Stomach (tissue), 9 donors: ENCODE results near the gene COQ10A. TPM values are rescaled to one million over a fixed set of nuclear protein-coding genes. Genes with fewer than 3 reads are reported as not detected.
A peak's percentile ranks its signal among the peaks of the same experiment; 100 is the strongest.

Source experiments
- DNase-seq, 2 donors: peaks; one replicate each; pipeline versions ENCODE4 v3.0.0 to v3.0.0-alpha.2; 2013 to 2019
- H3K27ac ChIP-seq, 5 donors: fragments of 200-600 bp in 4 of 5; sonication (generic) in 4 of 5; one replicate each; pipeline ENCODE4 v1.5.1; 2013 to 2019; ENCODE audit warnings: mild to moderate bottlenecking in 1 of 5, moderate library complexity in 1 of 5
- H3K27me3 ChIP-seq, 3 donors: fragments of 200-600 bp; sonication (generic); one replicate each; pipeline ENCODE4 v1.5.1; 2017 to 2019; ENCODE audit warnings: mixed run types in 1 of 3
- H3K36me3 ChIP-seq, 4 donors: fragments of 200-600 bp; sonication (generic); 1 replicate in 3 of 4; 2 replicates in 1 of 4; pipeline ENCODE4 v1.5.1; 2016 to 2019
- H3K4me1 ChIP-seq, 4 donors: fragments of 200-600 bp; sonication (generic); one replicate each; pipeline ENCODE4 v1.5.1; 2016 to 2019
- H3K4me3 ChIP-seq, 4 donors: fragments of 200-600 bp; sonication (generic) in 3 of 4; one replicate each; pipeline ENCODE4 v1.5.1; 2016 to 2019; ENCODE audit warnings: mild to moderate bottlenecking in 1 of 4
- H3K9me3 ChIP-seq, 4 donors: fragments of 200-600 bp; sonication (generic); one replicate each; pipeline ENCODE4 v1.5.1; 2016 to 2019
- EP300 ChIP-seq: sonication (generic); formaldehyde crosslinking; IDR thresholded peaks from one replicate; pipeline ENCODE4 v1.6.1; 2017; ENCODE audit warnings: antibody characterized with exemption
- POLR2A ChIP-seq, 4 donors: fragments of 450-650 bp; IDR thresholded peaks; one replicate each; pipeline ENCODE4 v1.6.1; 2016; ENCODE audit warnings: antibody characterized with exemption in 4 of 4, control low read depth in 2 of 4, mild to moderate bottlenecking in 1 of 4, moderate library complexity in 1 of 4
- POLR2AphosphoS5 ChIP-seq, 3 donors: sonication (generic); formaldehyde crosslinking; IDR thresholded peaks; one replicate each; pipeline ENCODE4 v1.6.1; 2016; ENCODE audit warnings: antibody characterized with exemption in 3 of 3
- WGBS, 5 donors: extraction: QIAGEN DNeasy Blood & Tissue Kit in 3 of 5; methylation state at CpG; one replicate each; pipeline versions ENCODE4 v1.1.5 to v1.1.7; 2013 to 2018; 5-methylcytosine and 5-hydroxymethylcytosine counted together
- intact Hi-C: fragments of 100-400 bp; cut with DNase I; formaldehyde crosslinking; loops from one replicate; pipeline ENCODE4 v1.15.1; 2023; ENCODE audit warnings: low total_unique reads
- polyA plus RNA-seq, 3 donors: library from polyadenylated mRNA; stranded (reverse); fragments of 200-250 nt; gene quantifications; one replicate each; pipeline ENCODE4 v1.2.3, GENCODE V29; 2013
- total RNA-seq, 5 donors: library from RNA; depleted of rRNA; stranded (reverse); fragments of >200 nt; gene quantifications; one replicate each; pipeline versions ENCODE4 v1.1.0 to v1.2.3, GENCODE V29; 2014 to 2016
- TF ChIP-seq, protein P1 (sequence below), 7 experiments: fragments of 450-650 bp in 4 of 7; fragments of 200-600 bp in 3 of 7; sonication (generic) in 3 of 7; IDR thresholded peaks; one replicate each; pipeline ENCODE4 v1.5.1; 2016 to 2019; ENCODE audit warnings: antibody characterized with exemption in 7 of 7, control low read depth in 2 of 7, mild to moderate bottlenecking in 1 of 7
- donor health status: healthy with polysubstance abuse.
- donor health status: Bipolar disorder and iron deficiency.
- donor health status: healthy.

Gene COQ10A
- total and polyA plus RNA-seq, 8 donors: 4.4 to 86.4 (median 9.0) TPM

DNA sequence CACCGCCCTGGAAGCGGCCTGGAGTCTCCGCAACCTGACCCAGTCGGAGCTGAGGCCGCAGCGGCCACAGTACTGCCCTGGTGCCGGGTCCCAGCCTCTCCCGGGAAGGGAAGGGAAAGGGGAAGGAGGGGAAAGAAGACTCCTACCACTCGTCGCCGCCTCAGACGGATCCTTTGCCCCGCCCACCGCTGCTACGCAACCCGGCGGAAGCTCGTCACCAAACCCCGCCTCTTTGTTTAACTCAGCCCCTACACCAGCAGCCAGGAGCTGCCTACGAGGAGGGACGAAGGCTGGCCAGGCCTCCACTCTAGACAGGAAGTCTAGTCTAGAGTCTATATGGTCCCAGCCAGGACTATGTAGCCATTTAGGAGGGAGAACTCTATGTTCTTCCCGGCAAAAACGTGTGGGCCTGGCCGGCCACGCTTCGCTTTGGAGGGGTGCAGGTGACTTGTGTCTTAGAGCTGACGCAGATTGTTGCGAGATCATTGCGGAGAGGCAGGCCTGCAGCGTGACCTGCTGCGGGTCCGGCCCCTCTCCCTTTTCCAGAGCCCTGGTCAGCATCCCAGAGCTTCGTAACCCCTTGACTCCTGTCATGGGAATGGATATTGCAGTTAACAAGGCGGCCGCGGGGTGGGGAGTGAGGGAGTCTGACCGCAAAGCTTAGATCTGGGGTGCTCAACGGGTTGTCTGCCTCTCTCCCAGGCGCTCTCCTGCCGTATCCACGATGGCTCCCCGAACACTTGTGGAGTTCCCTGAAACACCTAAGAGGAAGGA is 44.8 kb upstream of the COQ10A start, which contains the start of gene RNF41:
TSS of gene RNF41 (minus strand) at position 166 of the 774 bp plus-strand sequence. CDS start 7,875 bp downstream, outside the sequence.
- intact Hi-C loops: no loop called here
- Histone ChIP-seq H3K27me3 (no peaks in the 10 kb centered on the region), H3K27ac (peak within 1 kb of the TSS; percentile 94 to 97 (median 97)), H3K4me3 (peak within 1 kb of the TSS; percentile 70 to 82 (median 76)), H3K9me3 (no peaks in the 10 kb centered on the region), H3K36me3 (peaks cover 0 to 12% (median 2%) of the 10 kb centered on the region in 4 donors), H3K4me1 (peaks cover 44 to 71% (median 60%) of the 10 kb centered on the region in 4 donors)
- DNase-seq: peak; percentile 99
- 1 to 2% (median 1%) methylated on average over 22 to 42 of the region's 42 CpGs for WGBS, 5 donors
- TF ChIP-seq POLR2AphosphoS5 (IDR thresholded peaks at IDR 0.05) (peak; percentile 91 to 99 (median 99)), POLR2A (IDR thresholded peaks at IDR 0.05) (peak in 2 of 4 donors; percentile 84 to 95), EP300 (peak; percentile 62)
- TF ChIP-seq, protein P1, sequence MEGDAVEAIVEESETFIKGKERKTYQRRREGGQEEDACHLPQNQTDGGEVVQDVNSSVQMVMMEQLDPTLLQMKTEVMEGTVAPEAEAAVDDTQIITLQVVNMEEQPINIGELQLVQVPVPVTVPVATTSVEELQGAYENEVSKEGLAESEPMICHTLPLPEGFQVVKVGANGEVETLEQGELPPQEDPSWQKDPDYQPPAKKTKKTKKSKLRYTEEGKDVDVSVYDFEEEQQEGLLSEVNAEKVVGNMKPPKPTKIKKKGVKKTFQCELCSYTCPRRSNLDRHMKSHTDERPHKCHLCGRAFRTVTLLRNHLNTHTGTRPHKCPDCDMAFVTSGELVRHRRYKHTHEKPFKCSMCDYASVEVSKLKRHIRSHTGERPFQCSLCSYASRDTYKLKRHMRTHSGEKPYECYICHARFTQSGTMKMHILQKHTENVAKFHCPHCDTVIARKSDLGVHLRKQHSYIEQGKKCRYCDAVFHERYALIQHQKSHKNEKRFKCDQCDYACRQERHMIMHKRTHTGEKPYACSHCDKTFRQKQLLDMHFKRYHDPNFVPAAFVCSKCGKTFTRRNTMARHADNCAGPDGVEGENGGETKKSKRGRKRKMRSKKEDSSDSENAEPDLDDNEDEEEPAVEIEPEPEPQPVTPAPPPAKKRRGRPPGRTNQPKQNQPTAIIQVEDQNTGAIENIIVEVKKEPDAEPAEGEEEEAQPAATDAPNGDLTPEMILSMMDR (IDR thresholded peaks at IDR 0.05): peak in 1 of 7 experiments; percentile 13

DNA sequence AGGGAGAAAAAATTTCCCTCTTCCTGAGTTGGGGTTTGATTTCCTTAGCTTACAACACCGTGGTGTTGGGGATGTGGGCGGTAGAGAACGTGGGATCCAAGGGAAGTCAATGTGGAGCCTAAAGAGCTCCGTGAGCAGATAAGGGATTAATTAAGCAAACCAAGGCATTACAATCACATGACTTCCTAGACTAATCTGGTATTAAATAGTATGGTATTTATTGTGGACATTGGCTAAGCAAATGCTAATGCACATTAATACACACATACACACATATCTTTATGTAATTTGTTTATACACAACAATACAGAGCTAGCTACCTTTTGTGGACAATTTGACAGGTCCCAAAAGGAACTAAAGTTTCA is 44.2 kb upstream of the COQ10A start:
- Histone ChIP-seq H3K4me3 (peak overlapping the region; percentile 70 to 82 (median 76)), H3K27me3 (no peaks in the 10 kb centered on the region), H3K9me3 (no peaks in the 10 kb centered on the region), H3K4me1 (peaks cover 44 to 68% (median 57%) of the 10 kb centered on the region in 4 donors), H3K36me3 (peaks cover 0 to 12% (median 6%) of the 10 kb centered on the region in 4 donors), H3K27ac (peak overlapping the region; percentile 94 to 97 (median 97))
- WGBS, 5 donors: 3 to 10% (median 5%) methylated on average over 4 of the region's 4 CpGs
- intact Hi-C loops: no loop called here
- DNase-seq: no peak
- no peak for TF ChIP-seq POLR2AphosphoS5 (IDR thresholded peaks at IDR 0.05)
- TF ChIP-seq POLR2A (IDR thresholded peaks at IDR 0.05): no peak
- no peak for TF ChIP-seq EP300
- TF ChIP-seq, protein P1 (IDR thresholded peaks at IDR 0.05): no peak

DNA sequence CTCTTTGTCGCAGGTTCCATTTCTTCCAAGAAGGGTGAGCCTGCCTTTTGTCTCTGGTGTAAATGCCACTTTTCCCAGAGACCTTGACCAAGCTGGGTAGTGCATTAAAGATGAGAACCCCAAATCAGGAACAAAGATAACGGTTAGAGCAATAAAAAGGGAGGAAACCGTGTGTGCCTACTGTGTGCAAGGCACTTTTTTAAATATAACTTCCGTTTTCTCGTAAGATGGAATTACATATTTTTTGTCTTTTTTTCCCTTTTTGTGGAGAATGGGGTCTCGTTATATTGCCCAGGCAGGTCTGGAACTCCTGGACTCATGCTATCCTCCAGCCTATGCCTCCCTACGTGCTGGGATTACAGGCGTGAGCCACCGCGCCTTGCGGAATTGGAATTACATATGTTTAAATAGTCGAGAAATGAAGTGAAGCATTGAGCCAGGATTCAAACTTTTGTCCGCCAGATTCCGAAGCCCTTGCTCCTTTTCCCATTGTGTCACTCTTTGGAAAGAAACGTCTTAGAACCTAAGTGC is 43.1 kb upstream of the COQ10A start:
- 19 to 29% (median 24%) methylated on average over 15 of the region's 15 CpGs for WGBS, 5 donors
- Histone ChIP-seq H3K4me1 (peaks cover 44 to 58% (median 53%) of the 10 kb centered on the region in 4 donors), H3K36me3 (peaks cover 3 to 19% (median 14%) of the 10 kb centered on the region in 4 donors), H3K4me3 (peak overlapping the region; percentile 57 to 79 (median 68)), H3K27ac (peak overlapping the region; percentile 81 to 97 (median 97)), H3K27me3 (no peaks in the 10 kb centered on the region), H3K9me3 (no peaks in the 10 kb centered on the region)
- intact Hi-C loops: no loop called here
- TF ChIP-seq, protein P1 (IDR thresholded peaks at IDR 0.05): no peak
- TF ChIP-seq POLR2AphosphoS5 (IDR thresholded peaks at IDR 0.05) (no peak), EP300 (no peak)
- DNase-seq: no peak

DNA sequence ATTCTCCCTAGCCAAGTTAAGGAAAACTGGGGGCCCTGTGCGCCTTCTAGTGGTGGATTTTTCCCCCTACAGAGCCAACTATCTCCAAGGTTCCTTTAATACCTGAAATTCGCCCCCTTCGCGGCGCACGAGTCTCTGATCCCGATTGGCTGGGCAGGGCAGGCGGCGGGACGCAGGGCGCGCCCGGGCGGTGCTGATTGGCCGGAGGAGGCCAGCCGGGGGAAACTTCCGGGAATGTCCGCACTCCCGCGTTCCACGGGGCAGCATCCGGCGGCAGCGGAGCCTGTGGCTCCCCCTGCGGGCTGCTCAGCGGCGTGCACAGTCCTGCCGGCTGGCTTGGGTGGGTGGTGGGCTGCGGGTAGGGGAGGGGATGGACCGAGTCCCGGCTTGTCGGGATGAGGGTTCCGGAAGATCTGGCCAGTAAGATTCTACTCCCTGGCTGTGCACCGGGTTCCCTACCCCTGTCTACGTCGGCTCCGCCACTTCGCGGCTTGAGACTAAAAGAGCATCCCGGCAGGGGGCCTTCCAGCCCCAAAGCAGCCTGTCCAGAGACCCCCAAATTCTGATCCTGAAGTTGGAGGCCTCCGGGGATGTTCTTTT is 42.5 kb upstream of the COQ10A start, which contains the start of gene NABP2:
TSS of gene NABP2 (plus strand) at position 241 of the 600 bp plus-strand sequence. CDS start 515 bp downstream, outside the sequence.
- DNase-seq: peak; percentile 98 to 99
- Histone ChIP-seq H3K36me3 (peaks cover 8 to 24% (median 20%) of the 10 kb centered on the region in 4 donors), H3K4me1 (peaks cover 44 to 52% (median 51%) of the 10 kb centered on the region in 4 donors), H3K27ac (peak within 1 kb of the TSS; percentile 81 to 97 (median 97)), H3K4me3 (peak within 1 kb of the TSS; percentile 57 to 79 (median 68)), H3K27me3 (no peaks in the 10 kb centered on the region), H3K9me3 (no peaks in the 10 kb centered on the region)
- intact Hi-C loops: no loop called here
- 0 to 1% (median 0%) methylated on average over 25 to 41 of the region's 41 CpGs for WGBS, 5 donors
- TF ChIP-seq POLR2A (IDR thresholded peaks at IDR 0.05) (no peak), POLR2AphosphoS5 (IDR thresholded peaks at IDR 0.05) (peak; percentile 36 to 84 (median 59))
- TF ChIP-seq, protein P1 (IDR thresholded peaks at IDR 0.05): peak in 6 of 7 experiments; percentile 6 to 99 (median 86)
